ENCODE measurements around the gene WIPI1. TPM values are rescaled to one million over a fixed set of nuclear protein-coding genes. Genes with fewer than 3 reads are reported as not detected.

WIPI1 gene
- total RNA-seq, 1 experiment from 2014 or later = 20.2 TPM

- H3K4me2 ChIP-seq (ENCODE audit: low read length) = no peak overlapping the region
- TF ChIP-seq EZH2phosphoT487 (IDR thresholded peaks at IDR 0.05; ENCODE audit: borderline replicate concordance, low read length) = no peak
- TF ChIP-seq EZH2 (IDR thresholded peaks at IDR 0.05; ENCODE audit: low read length, unreplicated experiment) = no peak
- TF ChIP-seq CTCF (conservative IDR thresholded peaks at IDR 0.05; ENCODE audit: low read depth, low read length) = no peak
- H3K9me2 ChIP-seq (replicated peaks; ENCODE audit: low read length) = no peaks in the 10 kb centered on the region
- H2AFZ ChIP-seq (ENCODE audit: low read length) = no peak overlapping the region
- H3K4me1 ChIP-seq (ENCODE audit: insufficient read depth, low read length) = no peaks in the 10 kb centered on the region
- ChIA-PET POLR2A (ENCODE audit: unreplicated experiment) (no interaction called here), CTCF (no interaction called here)
- H3K9me3 ChIP-seq (ENCODE audit: low read length) = no peaks in the 10 kb centered on the region
- no peaks in the 10 kb centered on the region for H3K27me3 ChIP-seq (ENCODE audit: low read length)
- no peak overlapping the region for H3K4me3 ChIP-seq (ENCODE audit: low read length)
- DNase-seq (no peak), ATAC-seq (no peak)
- BruUV-seq (replicated peaks) = no TSS peak
- no peak overlapping the region for H3K9ac ChIP-seq (ENCODE audit: low read length)
- intact Hi-C loops (cut with micrococcal nuclease) = no loop called here
- H3F3A ChIP-seq (ENCODE audit: low read length, unreplicated experiment) = no peaks in the 10 kb centered on the region
- no peaks in the 10 kb centered on the region for H4K20me1 ChIP-seq (ENCODE audit: low read length)
- no peak overlapping the region for H3K27ac ChIP-seq (ENCODE audit: low read length)
- no peaks in the 10 kb centered on the region for H3K36me3 ChIP-seq (ENCODE audit: low read depth, low read length)
- H3K79me2 ChIP-seq (ENCODE audit: low read length) = no peaks in the 10 kb centered on the region
These were observed 31.3 kb downstream of the WIPI1 start for GRCh38 chr17:68425979-68426378.

GRCh38 chr17:68424861-68425260 lies 32.4 kb downstream of the WIPI1 start:
- Histone ChIP-seq H3K27me3 (ENCODE audit: low read length) (no peaks in the 10 kb centered on the region), H3K4me3 (ENCODE audit: low read length) (no peak overlapping the region), H3K36me3 (ENCODE audit: low read depth, low read length) (no peaks in the 10 kb centered on the region), H3K79me2 (ENCODE audit: low read length) (no peaks in the 10 kb centered on the region), H4K20me1 (ENCODE audit: low read length) (no peaks in the 10 kb centered on the region), H3K9me2 (replicated peaks; ENCODE audit: low read length) (no peaks in the 10 kb centered on the region), H3K9ac (ENCODE audit: low read length) (no peak overlapping the region), H3K4me1 (ENCODE audit: insufficient read depth, low read length) (no peaks in the 10 kb centered on the region), H3K27ac (ENCODE audit: low read length) (no peak overlapping the region), H3F3A (ENCODE audit: low read length, unreplicated experiment) (no peaks in the 10 kb centered on the region), H2AFZ (ENCODE audit: low read length) (no peak overlapping the region), H3K4me2 (ENCODE audit: low read length) (no peak overlapping the region), H3K9me3 (ENCODE audit: low read length) (no peaks in the 10 kb centered on the region)
- POLR2A ChIA-PET (ENCODE audit: unreplicated experiment) = interaction anchor here (0.6 to 0.7 kb wide), 2 partner anchors 762 to 809 kb away, joined by 4 to 16 read pairs; no protein-coding TSS in a partner anchor
- CTCF ChIA-PET = no interaction called here
- BruUV-seq (replicated peaks) = no TSS peak
- intact Hi-C loops (cut with micrococcal nuclease) = no loop called here
- TF ChIP-seq EZH2phosphoT487 (IDR thresholded peaks at IDR 0.05; ENCODE audit: borderline replicate concordance, low read length) (no peak), EZH2 (IDR thresholded peaks at IDR 0.05; ENCODE audit: low read length, unreplicated experiment) (no peak), CTCF (conservative IDR thresholded peaks at IDR 0.05; ENCODE audit: low read depth, low read length) (no peak)
- DNase-seq (peak; percentile 67), ATAC-seq (peak; percentile 65)

- no peaks in the 10 kb centered on the region for H4K20me1 ChIP-seq (ENCODE audit: low read length)
- BruUV-seq (replicated peaks) = no TSS peak
- H2AFZ ChIP-seq (ENCODE audit: low read length) = no peak overlapping the region
- intact Hi-C loops (cut with micrococcal nuclease) = no loop called here
- no peaks in the 10 kb centered on the region for H3K79me2 ChIP-seq (ENCODE audit: low read length)
- H3K27ac ChIP-seq (ENCODE audit: low read length) = no peak overlapping the region
- H3F3A ChIP-seq (ENCODE audit: low read length, unreplicated experiment) = no peaks in the 10 kb centered on the region
- DNase-seq = no peak
- H3K36me3 ChIP-seq (ENCODE audit: low read depth, low read length) = no peaks in the 10 kb centered on the region
- no peak for ATAC-seq
- H3K4me2 ChIP-seq (ENCODE audit: low read length) = no peak overlapping the region
- no peaks in the 10 kb centered on the region for H3K4me1 ChIP-seq (ENCODE audit: insufficient read depth, low read length)
- no peak overlapping the region for H3K4me3 ChIP-seq (ENCODE audit: low read length)
- TF ChIP-seq EZH2phosphoT487 (IDR thresholded peaks at IDR 0.05; ENCODE audit: borderline replicate concordance, low read length) (no peak), EZH2 (IDR thresholded peaks at IDR 0.05; ENCODE audit: low read length, unreplicated experiment) (no peak), CTCF (conservative IDR thresholded peaks at IDR 0.05; ENCODE audit: low read depth, low read length) (no peak)
- CTCF ChIA-PET = no interaction called here
- H3K9me2 ChIP-seq (replicated peaks; ENCODE audit: low read length) = no peaks in the 10 kb centered on the region
- no peak overlapping the region for H3K9ac ChIP-seq (ENCODE audit: low read length)
- no peaks in the 10 kb centered on the region for H3K27me3 ChIP-seq (ENCODE audit: low read length)
- no peaks in the 10 kb centered on the region for H3K9me3 ChIP-seq (ENCODE audit: low read length)
- POLR2A ChIA-PET (ENCODE audit: unreplicated experiment) = no interaction called here
These were observed 33.1 kb downstream of the WIPI1 start for GRCh38 chr17:68424203-68424602.

All from PC-3 (cell line).